A673 (cell line): Measurements from ENCODE around the gene CSF2RB. TPM values are rescaled to one million over a fixed set of nuclear protein-coding genes. Genes with fewer than 3 reads are reported as not detected.

ENCODE experiments used
- BruUV-seq: library from RNA; stranded (reverse); fragments of 400-500 nt; replicated peaks from 2 replicates; lab custom pipeline; 2021; lab: Mats Ljungman, UMichigan
- CTCF ChIA-PET: fragments of 300-600 bp; sonication (Branson Sonifier 250); formaldehyde crosslinking; loops from one replicate; lab custom pipeline; 2022; ENCODE audit warnings: antibody characterized with exemption; lab: Charles Lee
- POLR2A ChIA-PET: fragments of 300-600 bp; sonication (Branson Sonifier 250); formaldehyde crosslinking; loops from one replicate; lab custom pipeline; 2022; ENCODE audit warnings: antibody characterized with exemption; ENCODE audit not compliant: low non-redundant PET; lab: Charles Lee
- DNase-seq: peaks from one replicate; pipeline ENCODE4 v3.0.0-alpha.2; 2015; ENCODE audit warnings: low spot score
- H3K27ac ChIP-seq: fragments of 200-600 bp; sonication (generic); 2 replicates; pipeline ENCODE4 v1.5.1; 2016; ENCODE audit warnings: mixed run types, low read depth, mild to moderate bottlenecking, mixed read lengths, antibody characterized with exemption, low read length; ENCODE audit not compliant: poor library complexity, severe bottlenecking
- H3K27me3 ChIP-seq: fragments of 200-600 bp; sonication (generic); replicated peaks from 2 replicates; pipeline ENCODE4 v1.6.1; 2017; ENCODE audit warnings: mixed run types, low read depth, mild to moderate bottlenecking, mixed read lengths, antibody characterized with exemption, low read length; ENCODE audit not compliant: insufficient read depth, poor library complexity
- H3K36me3 ChIP-seq: fragments of 200-600 bp; sonication (generic); 2 replicates; pipeline ENCODE4 v1.6.1; 2016; ENCODE audit warnings: mixed run types, mild to moderate bottlenecking, mixed read lengths, antibody characterized with exemption, low read length; ENCODE audit not compliant: insufficient read depth, poor library complexity, severe bottlenecking
- H3K4me1 ChIP-seq: fragments of 200-600 bp; sonication (generic); 2 replicates; pipeline ENCODE4 v1.6.1; 2017; ENCODE audit warnings: mixed run types, mild to moderate bottlenecking, mixed read lengths, antibody characterized with exemption, low read length; ENCODE audit not compliant: insufficient read depth, poor library complexity, severe bottlenecking
- H3K4me3 ChIP-seq: fragments of 200-600 bp; sonication (generic); 2 replicates; pipeline ENCODE4 v1.5.1; 2016; ENCODE audit warnings: low read depth, mixed run types, mild to moderate bottlenecking, mixed read lengths, low read length; ENCODE audit not compliant: poor library complexity, severe bottlenecking
- H3K9me3 ChIP-seq: fragments of 200-600 bp; sonication (generic); 2 replicates; pipeline ENCODE4 v1.6.1; 2016; ENCODE audit warnings: mixed run types, low read depth, mild to moderate bottlenecking, mixed read lengths, antibody characterized with exemption, low read length; ENCODE audit not compliant: poor library complexity, severe bottlenecking
- EZH2 ChIP-seq: fragments of 200-600 bp; sonication (generic); IDR thresholded peaks from 2 replicates; pipeline ENCODE4 v1.6.1; 2017; ENCODE audit warnings: borderline replicate concordance, low read depth, mild to moderate bottlenecking, mixed read lengths, antibody characterized with exemption, low read length; ENCODE audit not compliant: poor library complexity, severe bottlenecking
- intact Hi-C: fragments of 100-400 bp; cut with micrococcal nuclease; formaldehyde crosslinking; loops from one replicate; pipeline ENCODE4 v1.10.0; 2022; ENCODE audit not compliant: unreplicated experiment
- total RNA-seq: library from RNA; stranded (reverse); gene quantifications from 2 replicates; pipeline ENCODE4 v1.2.3, GENCODE V29; 2021
- TF ChIP-seq, protein P1 (sequence below): fragments of 300-800, 200-600 bp; sonication (generic); conservative IDR thresholded peaks from 2 replicates; pipeline ENCODE4 v1.5.1; 2017; ENCODE audit warnings: low read depth, mild to moderate bottlenecking, antibody characterized with exemption, low read length, moderate library complexity, mixed read lengths

The CSF2RB gene
- total RNA-seq, 1 experiment from 2014 or later = not detected

- H3K27me3 ChIP-seq = no peaks in the 10 kb centered on the region
- no TSS peak for BruUV-seq
- CTCF ChIA-PET = no interaction called here
- H3K27ac ChIP-seq = no peak overlapping the region
- no peaks in the 10 kb centered on the region for H3K36me3 ChIP-seq
- TF ChIP-seq EZH2 = no peak
- TF ChIP-seq, protein P1, sequence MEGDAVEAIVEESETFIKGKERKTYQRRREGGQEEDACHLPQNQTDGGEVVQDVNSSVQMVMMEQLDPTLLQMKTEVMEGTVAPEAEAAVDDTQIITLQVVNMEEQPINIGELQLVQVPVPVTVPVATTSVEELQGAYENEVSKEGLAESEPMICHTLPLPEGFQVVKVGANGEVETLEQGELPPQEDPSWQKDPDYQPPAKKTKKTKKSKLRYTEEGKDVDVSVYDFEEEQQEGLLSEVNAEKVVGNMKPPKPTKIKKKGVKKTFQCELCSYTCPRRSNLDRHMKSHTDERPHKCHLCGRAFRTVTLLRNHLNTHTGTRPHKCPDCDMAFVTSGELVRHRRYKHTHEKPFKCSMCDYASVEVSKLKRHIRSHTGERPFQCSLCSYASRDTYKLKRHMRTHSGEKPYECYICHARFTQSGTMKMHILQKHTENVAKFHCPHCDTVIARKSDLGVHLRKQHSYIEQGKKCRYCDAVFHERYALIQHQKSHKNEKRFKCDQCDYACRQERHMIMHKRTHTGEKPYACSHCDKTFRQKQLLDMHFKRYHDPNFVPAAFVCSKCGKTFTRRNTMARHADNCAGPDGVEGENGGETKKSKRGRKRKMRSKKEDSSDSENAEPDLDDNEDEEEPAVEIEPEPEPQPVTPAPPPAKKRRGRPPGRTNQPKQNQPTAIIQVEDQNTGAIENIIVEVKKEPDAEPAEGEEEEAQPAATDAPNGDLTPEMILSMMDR = no peak
- no peaks in the 10 kb centered on the region for H3K4me1 ChIP-seq
- no peak overlapping the region for H3K4me3 ChIP-seq
- POLR2A ChIA-PET = no interaction called here
- intact Hi-C loops = loop anchor here (5.0 kb wide), 1 partner anchor 103 kb away; no protein-coding TSS in a partner anchor
- H3K9me3 ChIP-seq = no peaks in the 10 kb centered on the region
- no peak for DNase-seq
Measured at GRCh38 chr22:36874736-36875135, 38.7 kb upstream of the CSF2RB start.

GRCh38 chr22:36875741-36876140 lies 37.7 kb upstream of the CSF2RB start:
- Histone ChIP-seq H3K27me3 (no peaks in the 10 kb centered on the region), H3K4me3 (no peak overlapping the region), H3K4me1 (no peaks in the 10 kb centered on the region), H3K36me3 (no peaks in the 10 kb centered on the region), H3K27ac (no peak overlapping the region), H3K9me3 (peaks cover 6% of the 10 kb centered on the region)
- intact Hi-C loops = no loop called here
- TF ChIP-seq, protein P1 = no peak
- no peak for TF ChIP-seq EZH2
- BruUV-seq = no TSS peak
- no peak for DNase-seq
- ChIA-PET POLR2A (no interaction called here), CTCF (no interaction called here)

- intact Hi-C loops = no loop called here
Measured at GRCh38 chr22:36879775-36880174, 33.7 kb upstream of the CSF2RB start.

More at GRCh38 chr22:36879775-36880174, 33.7 kb upstream of the CSF2RB start:
- H3K4me3 ChIP-seq = no peak overlapping the region
- no peaks in the 10 kb centered on the region for H3K36me3 ChIP-seq
- H3K4me1 ChIP-seq = no peaks in the 10 kb centered on the region
- peaks cover 18% of the 10 kb centered on the region for H3K9me3 ChIP-seq
- TF ChIP-seq, protein P1 = no peak
- TF ChIP-seq EZH2 = no peak
- H3K27me3 ChIP-seq = peaks cover under 1% of the 10 kb centered on the region
- CTCF ChIA-PET = interaction anchor here (0.6 kb wide), 1 partner anchor 161 kb away, joined by 3 read pairs; no protein-coding TSS in a partner anchor
- POLR2A ChIA-PET = no interaction called here
- no peak overlapping the region for H3K27ac ChIP-seq
- no TSS peak for BruUV-seq
- DNase-seq = no peak
